D721Med (cell line): ENCODE results near the gene TSPY9.
"Not testable (repeated sequence)": the region's sequence is repeated elsewhere in the genome, so short reads cannot be mapped to it uniquely, and the experiment has no call there.

Experiments used
- DNase-seq: peaks from one replicate; pipeline ENCODE4 v3.0.0; 2011; ENCODE audit warnings: low spot score; ENCODE audit not compliant: insufficient read length
- FAIRE-seq: peaks from 2 replicates; lab custom pipeline; 2011; peaks lifted over from hg19 to GRCh38; lab: Jason Lieb, UNC

Gene TSPY9, protein sequence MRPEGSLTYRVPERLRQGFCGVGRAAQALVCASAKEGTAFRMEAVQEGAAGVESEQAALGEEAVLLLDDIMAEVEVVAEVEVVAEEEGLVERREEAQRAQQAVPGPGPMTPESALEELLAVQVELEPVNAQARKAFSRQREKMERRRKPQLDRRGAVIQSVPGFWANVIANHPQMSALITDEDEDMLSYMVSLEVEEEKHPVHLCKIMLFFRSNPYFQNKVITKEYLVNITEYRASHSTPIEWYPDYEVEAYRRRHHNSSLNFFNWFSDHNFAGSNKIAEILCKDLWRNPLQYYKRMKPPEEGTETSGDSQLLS

GRCh38 chrY:9486967-9487366 is at the start of gene TSPY9:
Gene TSPY9, plus strand, starts transcription at chrY:9487267. Its CDS starts 46 bp downstream, at chrY:9487313.
- DNase-seq, FAIRE-seq: not testable (repeated sequence)

- DNase-seq, FAIRE-seq: not testable (repeated sequence)
Measured at GRCh38 chrY:9466655-9467054, 20.4 kb upstream of the TSPY9 start, which contains the start of gene TSPY1. Gene TSPY1, plus strand, starts transcription at chrY:9466955. Its CDS starts 46 bp downstream, at chrY:9467001.

GRCh38 chrY:9504396-9504795 is 17.3 kb downstream of the TSPY9 start:
- not testable (repeated sequence) for DNase-seq, FAIRE-seq

GRCh38 chrY:9516287-9516686 is 29.2 kb downstream of the TSPY9 start:
- FAIRE-seq, result not testable (repeated sequence)

GRCh38 chrY:9527580-9527979 is 40.5 kb downstream of the TSPY9 start, which contains the start of gene TSPY10:
Gene TSPY10, plus strand, starts transcription at chrY:9527880. Its CDS starts 46 bp downstream, at chrY:9527926.
- DNase-seq, FAIRE-seq: not testable (repeated sequence)

More at GRCh38 chrY:9516287-9516686, 29.2 kb downstream of the TSPY9 start:
- not testable (repeated sequence) for DNase-seq
